ENCODE data around the gene SPAG5. TPM values are rescaled to one million over a fixed set of nuclear protein-coding genes. Genes with fewer than 3 reads are reported as not detected.

The SPAG5 gene
- total RNA-seq, 1 donor from 2014 or later: 1.0 TPM

GRCh38 chr17:28643983-28644786, 45.4 kb upstream of the SPAG5 start:
- Histone ChIP-seq H3K9me3 (replicated peaks) (no peaks in the 10 kb centered on the region), H3K27me3 (ENCODE audit: low read depth) (no peaks in the 10 kb centered on the region), H3K36me3 (peaks cover 54% of the 10 kb centered on the region), H3K4me3 (peak overlapping the region; percentile 87), H3K27ac (replicated peaks) (peak overlapping the region; percentile 97), H3K4me1 (peaks cover 68% of the 10 kb centered on the region)
- TF ChIP-seq CTCF (IDR thresholded peaks at IDR 0.05; ENCODE audit: borderline replicate concordance): peak; percentile 57
- no peak for DNase-seq
- intact Hi-C loops (cut with micrococcal nuclease): no loop called here

GRCh38 chr17:28641579-28641978, 42.8 kb upstream of the SPAG5 start:
- Histone ChIP-seq H3K36me3 (peaks cover 66% of the 10 kb centered on the region), H3K9me3 (replicated peaks) (no peaks in the 10 kb centered on the region), H3K4me1 (peaks cover 42% of the 10 kb centered on the region), H3K4me3 (no peak overlapping the region), H3K27me3 (ENCODE audit: low read depth) (no peaks in the 10 kb centered on the region), H3K27ac (replicated peaks) (no peak overlapping the region)
- TF ChIP-seq CTCF (IDR thresholded peaks at IDR 0.05; ENCODE audit: borderline replicate concordance): no peak
- no peak for DNase-seq
- intact Hi-C loops (cut with micrococcal nuclease): no loop called here

GRCh38 chr17:28635506-28635905, 36.7 kb upstream of the SPAG5 start:
- Histone ChIP-seq H3K36me3 (peaks cover 100% of the 10 kb centered on the region), H3K27me3 (ENCODE audit: low read depth) (no peaks in the 10 kb centered on the region), H3K27ac (replicated peaks) (no peak overlapping the region), H3K4me3 (no peak overlapping the region), H3K9me3 (replicated peaks) (no peaks in the 10 kb centered on the region), H3K4me1 (no peaks in the 10 kb centered on the region)
- no peak for TF ChIP-seq CTCF (IDR thresholded peaks at IDR 0.05; ENCODE audit: borderline replicate concordance)
- no peak for DNase-seq
- intact Hi-C loops (cut with micrococcal nuclease): no loop called here

GRCh38 chr17:28634206-28634865, 35.5 kb upstream of the SPAG5 start:
- Histone ChIP-seq H3K36me3 (peaks cover 100% of the 10 kb centered on the region), H3K4me1 (no peaks in the 10 kb centered on the region), H3K4me3 (no peak overlapping the region), H3K9me3 (replicated peaks) (no peaks in the 10 kb centered on the region), H3K27me3 (ENCODE audit: low read depth) (no peaks in the 10 kb centered on the region), H3K27ac (replicated peaks) (no peak overlapping the region)
- no peak for DNase-seq
- TF ChIP-seq CTCF (IDR thresholded peaks at IDR 0.05; ENCODE audit: borderline replicate concordance): no peak
- intact Hi-C loops (cut with micrococcal nuclease): no loop called here

GRCh38 chr17:28626818-28627217, 28.0 kb upstream of the SPAG5 start:
- H3K27ac ChIP-seq (replicated peaks): no peak overlapping the region
- no peak overlapping the region for H3K4me3 ChIP-seq
- no peak for TF ChIP-seq CTCF (IDR thresholded peaks at IDR 0.05; ENCODE audit: borderline replicate concordance)
- no peaks in the 10 kb centered on the region for H3K9me3 ChIP-seq (replicated peaks)
- intact Hi-C loops (cut with micrococcal nuclease): no loop called here
- H3K36me3 ChIP-seq: peaks cover 85% of the 10 kb centered on the region
- no peaks in the 10 kb centered on the region for H3K27me3 ChIP-seq (ENCODE audit: low read depth)
- DNase-seq: no peak
- H3K4me1 ChIP-seq: peaks cover 16% of the 10 kb centered on the region
